PC-9 (cell line): ENCODE measurements around the gene EDA2R. TPM values are rescaled to one million over a fixed set of nuclear protein-coding genes. Genes with fewer than 3 reads are reported as not detected.

Source experiments
- BruUV-seq: library from RNA; stranded (reverse); fragments of 400-500 nt; replicated peaks from 2 replicates; lab custom pipeline; 2021; lab: Mats Ljungman, UMichigan
- CTCF ChIA-PET: fragments of 300-600 bp; sonication (Branson Sonifier 250); formaldehyde crosslinking; loops from one replicate; lab custom pipeline; 2022; ENCODE audit warnings: antibody characterized with exemption; lab: Charles Lee
- POLR2A ChIA-PET: fragments of 300-600 bp; sonication (Branson Sonifier 250); formaldehyde crosslinking; loops from one replicate; lab custom pipeline; 2022; ENCODE audit warnings: antibody characterized with exemption; ENCODE audit not compliant: unreplicated experiment; lab: Charles Lee
- DNase-seq, 2 experiments: peaks; one replicate each; pipeline versions ENCODE4 v3.0.0 to v3.0.0-alpha.2; 2015 to 2022; ENCODE audit warnings: mixed read lengths in 1 of 2
- H2AFZ ChIP-seq: fragments of 200-600 bp; sonication (generic); 2 replicates; pipeline ENCODE4 v1.8.1; 2017; ENCODE audit warnings: antibody characterized with exemption
- H3F3A ChIP-seq: fragments of 200-600 bp; sonication (generic); 2 replicates; pipeline ENCODE4 v1.8.1; 2017; ENCODE audit warnings: antibody characterized with exemption, mild to moderate bottlenecking, low read depth; ENCODE audit not compliant: insufficient read depth
- H3K27ac ChIP-seq: fragments of 200-600 bp; sonication (generic); 2 replicates; pipeline ENCODE4 v1.6.1; 2016; ENCODE audit warnings: mixed run types
- H3K27me3 ChIP-seq: fragments of 200-600 bp; sonication (generic); 2 replicates; pipeline ENCODE4 v1.6.1; 2016; ENCODE audit warnings: low read depth, mixed run types; ENCODE audit not compliant: insufficient read depth
- H3K36me3 ChIP-seq: fragments of 200-600 bp; sonication (generic); 2 replicates; pipeline ENCODE4 v1.6.1; 2016; ENCODE audit warnings: low read depth, mixed run types
- H3K4me1 ChIP-seq: fragments of 200-600 bp; sonication (generic); replicated peaks from 2 replicates; pipeline ENCODE4 v1.6.1; 2016; ENCODE audit warnings: mixed run types; ENCODE audit not compliant: insufficient read depth
- H3K4me2 ChIP-seq: fragments of 200-600 bp; sonication (generic); 2 replicates; pipeline ENCODE4 v1.6.1; 2017; ENCODE audit warnings: mixed run types
- H3K4me3 ChIP-seq: fragments of 200-600 bp; sonication (generic); 2 replicates; pipeline ENCODE4 v1.6.1; 2016; ENCODE audit warnings: mixed run types
- H3K79me2 ChIP-seq: fragments of 200-600 bp; sonication (generic); 2 replicates; pipeline ENCODE4 v1.6.1; 2017; ENCODE audit warnings: low read depth, mixed run types
- H3K9me2 ChIP-seq: fragments of 200-600 bp; sonication (generic); 2 replicates; pipeline ENCODE4 v1.8.1; 2017; ENCODE audit warnings: mild to moderate bottlenecking; ENCODE audit not compliant: insufficient read depth
- H3K9me3 ChIP-seq: fragments of 200-600 bp; sonication (generic); 2 replicates; pipeline ENCODE4 v1.8.1; 2016; ENCODE audit warnings: low read depth; ENCODE audit not compliant: insufficient read depth
- H4K20me1 ChIP-seq: fragments of 200-600 bp; sonication (generic); 2 replicates; pipeline ENCODE4 v1.8.1; 2017; ENCODE audit not compliant: insufficient read depth
- EZH2 ChIP-seq: fragments of 200-600 bp; sonication (generic); IDR thresholded peaks from 2 replicates; pipeline ENCODE4 v1.8.0; 2017; ENCODE audit warnings: antibody characterized with exemption, low read depth
- intact Hi-C: fragments of 100-400 bp; cut with micrococcal nuclease; formaldehyde crosslinking; loops from one replicate; pipeline ENCODE4 v1.10.0; 2022; ENCODE audit not compliant: unreplicated experiment
- total RNA-seq: library from RNA; stranded (reverse); gene quantifications from 2 replicates; pipeline ENCODE4 v1.2.3, GENCODE V29; 2021
- TF ChIP-seq, protein P1 (sequence below): fragments of 200-600 bp; sonication (generic); conservative IDR thresholded peaks from 2 replicates; pipeline ENCODE4 v1.6.1; 2017; ENCODE audit warnings: mixed run types, antibody characterized with exemption, mild to moderate bottlenecking, moderate library complexity

EDA2R gene
- total RNA-seq, 1 experiment from 2014 or later = not detected

GRCh38 chrX:66632981-66633380, 5.9 kb downstream of the EDA2R start:
- Histone ChIP-seq H3K36me3 (no peaks in the 10 kb centered on the region), H3K9me3 (no peaks in the 10 kb centered on the region), H3F3A (no peaks in the 10 kb centered on the region), H3K27me3 (no peaks in the 10 kb centered on the region), H2AFZ (no peak overlapping the region), H4K20me1 (no peaks in the 10 kb centered on the region), H3K27ac (no peak overlapping the region), H3K79me2 (no peaks in the 10 kb centered on the region), H3K9me2 (no peaks in the 10 kb centered on the region), H3K4me2 (no peak overlapping the region), H3K4me3 (no peak overlapping the region), H3K4me1 (no peaks in the 10 kb centered on the region)
- TF ChIP-seq EZH2 = no peak
- TF ChIP-seq, protein P1, sequence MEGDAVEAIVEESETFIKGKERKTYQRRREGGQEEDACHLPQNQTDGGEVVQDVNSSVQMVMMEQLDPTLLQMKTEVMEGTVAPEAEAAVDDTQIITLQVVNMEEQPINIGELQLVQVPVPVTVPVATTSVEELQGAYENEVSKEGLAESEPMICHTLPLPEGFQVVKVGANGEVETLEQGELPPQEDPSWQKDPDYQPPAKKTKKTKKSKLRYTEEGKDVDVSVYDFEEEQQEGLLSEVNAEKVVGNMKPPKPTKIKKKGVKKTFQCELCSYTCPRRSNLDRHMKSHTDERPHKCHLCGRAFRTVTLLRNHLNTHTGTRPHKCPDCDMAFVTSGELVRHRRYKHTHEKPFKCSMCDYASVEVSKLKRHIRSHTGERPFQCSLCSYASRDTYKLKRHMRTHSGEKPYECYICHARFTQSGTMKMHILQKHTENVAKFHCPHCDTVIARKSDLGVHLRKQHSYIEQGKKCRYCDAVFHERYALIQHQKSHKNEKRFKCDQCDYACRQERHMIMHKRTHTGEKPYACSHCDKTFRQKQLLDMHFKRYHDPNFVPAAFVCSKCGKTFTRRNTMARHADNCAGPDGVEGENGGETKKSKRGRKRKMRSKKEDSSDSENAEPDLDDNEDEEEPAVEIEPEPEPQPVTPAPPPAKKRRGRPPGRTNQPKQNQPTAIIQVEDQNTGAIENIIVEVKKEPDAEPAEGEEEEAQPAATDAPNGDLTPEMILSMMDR = no peak
- no TSS peak for BruUV-seq
- no peak for DNase-seq
- intact Hi-C loops = no loop called here
- CTCF ChIA-PET = no interaction called here
- POLR2A ChIA-PET = no interaction called here

DNA sequence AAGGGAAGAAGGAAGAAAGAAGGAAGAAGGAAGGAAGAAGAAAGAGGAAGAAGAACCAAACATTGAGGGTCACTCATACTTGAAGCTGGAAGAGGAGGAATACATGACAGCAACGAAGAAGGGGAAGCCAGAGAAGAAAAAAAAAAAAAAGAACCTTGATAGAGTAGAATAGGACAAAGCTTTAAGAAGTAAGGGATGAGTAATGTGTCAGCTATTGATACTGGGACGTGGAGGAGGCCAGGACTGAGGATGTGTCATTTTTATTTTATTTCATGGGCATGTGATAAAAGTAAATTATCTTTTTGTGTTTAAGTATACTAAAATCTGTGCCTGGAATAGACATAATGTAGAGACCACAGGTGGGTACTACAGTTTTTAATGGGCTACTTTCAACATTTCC, 6.4 kb downstream of the EDA2R start:
- Histone ChIP-seq H3K4me2 (no peak overlapping the region), H3K27me3 (no peaks in the 10 kb centered on the region), H3K27ac (no peak overlapping the region), H3F3A (no peaks in the 10 kb centered on the region), H3K4me3 (no peak overlapping the region), H3K9me2 (no peaks in the 10 kb centered on the region), H3K79me2 (no peaks in the 10 kb centered on the region), H3K36me3 (no peaks in the 10 kb centered on the region), H4K20me1 (no peaks in the 10 kb centered on the region), H3K4me1 (no peaks in the 10 kb centered on the region), H2AFZ (no peak overlapping the region), H3K9me3 (no peaks in the 10 kb centered on the region)
- BruUV-seq = no TSS peak
- POLR2A ChIA-PET = no interaction called here
- TF ChIP-seq, protein P1 = no peak
- TF ChIP-seq EZH2 = no peak
- intact Hi-C loops = no loop called here
- DNase-seq = no peak
- CTCF ChIA-PET = no interaction called here

- TF ChIP-seq EZH2 = no peak
- TF ChIP-seq, protein P1 = no peak
- H3K4me2 ChIP-seq = no peak overlapping the region
- no peaks in the 10 kb centered on the region for H3K9me3 ChIP-seq
- no peaks in the 10 kb centered on the region for H3K79me2 ChIP-seq
- H3K27me3 ChIP-seq = no peaks in the 10 kb centered on the region
- no peaks in the 10 kb centered on the region for H3K9me2 ChIP-seq
- intact Hi-C loops = no loop called here
- H3K36me3 ChIP-seq = no peaks in the 10 kb centered on the region
- H4K20me1 ChIP-seq = no peaks in the 10 kb centered on the region
- H3F3A ChIP-seq = no peaks in the 10 kb centered on the region
- POLR2A ChIA-PET = no interaction called here
- H2AFZ ChIP-seq = no peak overlapping the region
- no peak overlapping the region for H3K27ac ChIP-seq
- H3K4me3 ChIP-seq = no peak overlapping the region
- CTCF ChIA-PET = no interaction called here
- BruUV-seq = no TSS peak
- no peaks in the 10 kb centered on the region for H3K4me1 ChIP-seq
- DNase-seq = no peak
Observed at GRCh38 chrX:66625525-66625924, 13.4 kb downstream of the EDA2R start.
